Measurements from ENCODE around the gene DACH1. TPM values are rescaled to one million over a fixed set of nuclear protein-coding genes. Genes with fewer than 3 reads are reported as not detected.

DACH1 gene
- total RNA-seq, 2 experiments from 2014 or later: not detected

DNA sequence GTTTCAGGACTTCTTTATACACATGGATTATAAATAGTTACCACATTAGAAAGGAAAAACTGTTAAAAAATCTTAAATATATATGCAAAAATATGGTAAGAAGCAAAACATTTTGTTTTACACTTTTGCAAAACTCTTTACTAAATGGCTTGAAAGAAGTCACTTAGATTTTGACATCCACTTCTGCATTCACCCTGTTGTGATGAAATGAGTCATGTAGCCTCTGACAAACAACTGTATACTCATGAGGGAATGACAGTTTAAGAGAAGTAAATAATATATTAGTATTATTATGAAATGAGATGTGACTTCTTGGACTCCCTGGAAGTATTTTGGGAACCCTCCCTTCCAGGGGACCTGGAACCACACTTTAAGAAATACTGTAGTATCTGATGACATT lies 275.6 kb downstream of the DACH1 start:
- intact Hi-C loops (cut with micrococcal nuclease): no loop called here
- H3K4me1 Mint-ChIP-seq (ENCODE audit: low read depth): no peaks in the 10 kb centered on the region
- H3K36me3 Mint-ChIP-seq: no peaks in the 10 kb centered on the region
- no peaks in the 10 kb centered on the region for H3K9me3 Mint-ChIP-seq
- H3K27me3 Mint-ChIP-seq: no peaks in the 10 kb centered on the region
- no peak for DNase-seq
- H3K27ac Mint-ChIP-seq: no peak overlapping the region
- POLR2A ChIA-PET: no interaction called here
- CTCF ChIA-PET: no interaction called here
- H3K4me3 Mint-ChIP-seq: no peak overlapping the region

DNA sequence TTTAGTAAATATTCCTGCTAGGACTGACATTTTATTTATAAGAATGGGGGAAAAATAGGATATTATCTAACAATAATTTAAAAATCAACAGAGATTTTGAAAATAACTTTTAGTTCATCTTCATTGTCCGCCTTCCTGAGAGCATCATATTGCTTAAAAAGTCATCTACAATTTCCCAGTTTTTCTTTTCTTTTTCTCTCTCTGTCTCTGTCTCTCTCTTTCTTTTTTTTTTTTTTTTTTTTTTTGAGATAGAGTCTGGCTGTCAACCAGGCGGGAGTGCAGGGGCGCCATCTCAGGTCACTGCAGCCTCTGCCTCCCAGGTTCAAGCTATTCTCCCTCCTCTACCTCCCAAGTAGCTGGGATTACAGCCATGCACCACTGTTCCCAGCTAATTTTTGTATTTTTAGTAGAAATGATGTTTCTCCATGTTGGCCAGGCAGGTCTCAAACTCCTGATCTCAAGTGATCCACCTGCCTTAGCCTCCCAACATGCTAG lies 276.3 kb downstream of the DACH1 start:
- no peaks in the 10 kb centered on the region for H3K9me3 Mint-ChIP-seq
- no peaks in the 10 kb centered on the region for H3K27me3 Mint-ChIP-seq
- H3K36me3 Mint-ChIP-seq: no peaks in the 10 kb centered on the region
- no peak overlapping the region for H3K4me3 Mint-ChIP-seq
- intact Hi-C loops (cut with micrococcal nuclease): no loop called here
- POLR2A ChIA-PET: no interaction called here
- DNase-seq: no peak
- no peaks in the 10 kb centered on the region for H3K4me1 Mint-ChIP-seq (ENCODE audit: low read depth)
- H3K27ac Mint-ChIP-seq: no peak overlapping the region
- CTCF ChIA-PET: no interaction called here

DNA sequence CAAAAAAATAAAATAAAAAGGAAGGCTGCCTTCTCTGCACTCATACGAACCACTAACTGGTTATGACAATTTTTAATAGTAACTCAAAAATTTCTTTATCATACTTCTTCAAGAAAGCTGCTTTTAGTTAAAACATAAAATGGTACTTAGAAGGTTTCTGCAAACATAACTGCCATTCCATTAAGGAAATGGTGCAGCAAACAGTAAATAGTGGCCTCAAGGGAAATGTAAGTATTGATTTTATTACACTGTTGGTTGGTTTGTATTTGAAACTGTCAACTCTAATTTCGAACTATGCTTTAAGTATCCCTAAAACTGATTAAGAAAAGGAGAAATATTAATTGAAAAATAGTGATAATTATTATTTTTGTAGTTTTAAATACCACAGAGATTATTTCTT lies 278.0 kb downstream of the DACH1 start:
- no peak overlapping the region for H3K27ac Mint-ChIP-seq
- H3K9me3 Mint-ChIP-seq: no peaks in the 10 kb centered on the region
- no peak for DNase-seq
- H3K4me3 Mint-ChIP-seq: no peak overlapping the region
- intact Hi-C loops (cut with micrococcal nuclease): no loop called here
- no peaks in the 10 kb centered on the region for H3K36me3 Mint-ChIP-seq
- POLR2A ChIA-PET: no interaction called here
- CTCF ChIA-PET: no interaction called here
- H3K4me1 Mint-ChIP-seq (ENCODE audit: low read depth): no peaks in the 10 kb centered on the region
- no peaks in the 10 kb centered on the region for H3K27me3 Mint-ChIP-seq

DNA sequence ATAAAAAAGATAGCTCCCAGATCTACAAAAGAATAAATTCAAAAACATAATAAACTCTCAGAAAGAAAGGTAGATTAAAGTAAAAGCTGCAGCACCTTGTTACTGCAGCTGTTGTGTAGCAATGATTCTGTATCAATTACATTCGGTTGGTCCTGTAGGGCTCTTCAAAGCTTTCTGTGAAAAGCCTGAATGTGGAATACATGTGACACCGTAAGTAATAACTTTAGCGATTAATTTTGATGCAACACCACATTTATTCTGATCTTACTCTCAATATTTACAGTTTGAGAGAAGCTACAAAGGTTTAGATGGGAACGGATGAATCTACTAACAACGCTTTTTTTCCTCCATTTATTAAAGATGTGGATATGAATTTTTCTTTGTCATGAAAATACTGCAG lies 279.2 kb downstream of the DACH1 start:
- CTCF ChIA-PET: no interaction called here
- no peak overlapping the region for H3K27ac Mint-ChIP-seq
- no peak for DNase-seq
- H3K4me3 Mint-ChIP-seq: no peak overlapping the region
- no peaks in the 10 kb centered on the region for H3K36me3 Mint-ChIP-seq
- no peaks in the 10 kb centered on the region for H3K27me3 Mint-ChIP-seq
- intact Hi-C loops (cut with micrococcal nuclease): no loop called here
- H3K9me3 Mint-ChIP-seq: no peaks in the 10 kb centered on the region
- POLR2A ChIA-PET: no interaction called here
- no peaks in the 10 kb centered on the region for H3K4me1 Mint-ChIP-seq (ENCODE audit: low read depth)

DNA sequence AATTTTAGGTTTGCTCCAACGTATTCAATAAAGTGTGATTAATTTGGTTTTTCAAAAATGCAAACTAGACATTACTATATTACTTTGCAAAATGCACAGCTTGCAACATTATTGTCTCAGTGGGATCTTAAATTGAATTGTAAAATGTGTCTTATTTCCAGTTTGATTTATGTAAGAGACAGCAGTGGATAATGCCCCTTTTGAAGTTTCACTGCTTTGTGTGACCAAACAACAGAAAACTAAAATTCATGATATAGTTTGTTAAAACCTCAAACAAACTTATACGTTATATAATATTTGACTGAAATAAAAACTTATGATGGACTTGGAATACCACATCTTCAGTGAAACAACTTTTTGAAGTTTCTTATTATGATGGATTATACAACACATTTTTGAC lies 279.8 kb downstream of the DACH1 start:
- Mint-ChIP-seq H3K4me1 (ENCODE audit: low read depth) (no peaks in the 10 kb centered on the region), H3K36me3 (no peaks in the 10 kb centered on the region), H3K9me3 (no peaks in the 10 kb centered on the region), H3K27ac (no peak overlapping the region), H3K27me3 (no peaks in the 10 kb centered on the region), H3K4me3 (no peak overlapping the region)
- DNase-seq: no peak
- ChIA-PET CTCF (no interaction called here), POLR2A (no interaction called here)
- intact Hi-C loops (cut with micrococcal nuclease): no loop called here

DNA sequence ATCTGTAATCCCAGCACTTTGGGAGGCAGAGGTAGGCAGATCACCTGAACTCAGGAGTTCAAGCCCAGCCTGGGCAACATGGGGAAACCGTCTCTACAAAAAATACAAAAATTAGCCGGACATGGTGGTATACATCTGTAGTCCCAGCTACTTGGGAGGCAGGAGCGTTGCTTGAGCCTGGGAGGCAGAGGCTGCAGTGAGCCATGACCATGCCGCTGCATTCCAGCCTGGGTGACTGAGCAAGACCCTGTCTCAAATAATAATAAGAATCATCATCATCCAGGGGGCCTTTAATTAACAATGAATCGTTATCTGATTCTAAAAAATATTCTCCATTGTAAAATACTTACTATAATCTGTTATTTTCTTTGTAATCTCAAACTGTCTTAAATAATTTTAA lies 283.4 kb downstream of the DACH1 start:
- H3K36me3 Mint-ChIP-seq: no peaks in the 10 kb centered on the region
- no peak for DNase-seq
- no peaks in the 10 kb centered on the region for H3K9me3 Mint-ChIP-seq
- no peaks in the 10 kb centered on the region for H3K4me1 Mint-ChIP-seq (ENCODE audit: low read depth)
- no peak overlapping the region for H3K4me3 Mint-ChIP-seq
- POLR2A ChIA-PET: no interaction called here
- intact Hi-C loops (cut with micrococcal nuclease): no loop called here
- H3K27ac Mint-ChIP-seq: no peak overlapping the region
- CTCF ChIA-PET: no interaction called here
- H3K27me3 Mint-ChIP-seq: no peaks in the 10 kb centered on the region

DNA sequence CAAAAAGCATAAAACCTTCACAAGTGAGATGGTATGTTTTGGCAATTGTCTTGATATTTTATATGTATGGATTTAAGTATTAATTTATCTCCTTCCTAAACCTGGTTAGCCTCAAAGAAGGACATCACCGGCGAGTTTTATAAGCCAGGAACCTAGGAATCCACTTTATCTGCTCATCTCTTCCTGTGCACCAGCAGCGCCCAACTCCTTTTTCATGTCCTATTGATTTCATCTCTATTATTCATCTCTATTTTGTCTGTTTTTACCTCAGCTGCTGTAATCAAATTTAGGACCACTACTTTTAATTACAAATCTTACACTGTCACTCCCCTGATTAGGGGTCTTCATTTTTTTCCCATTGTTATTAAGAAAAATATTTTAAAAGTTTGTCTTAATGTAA lies 286.4 kb downstream of the DACH1 start:
- no peak for DNase-seq
- H3K36me3 Mint-ChIP-seq: no peaks in the 10 kb centered on the region
- no peaks in the 10 kb centered on the region for H3K4me1 Mint-ChIP-seq (ENCODE audit: low read depth)
- intact Hi-C loops (cut with micrococcal nuclease): no loop called here
- ChIA-PET POLR2A (no interaction called here), CTCF (no interaction called here)
- no peak overlapping the region for H3K27ac Mint-ChIP-seq
- no peak overlapping the region for H3K4me3 Mint-ChIP-seq
- H3K9me3 Mint-ChIP-seq: no peaks in the 10 kb centered on the region
- no peaks in the 10 kb centered on the region for H3K27me3 Mint-ChIP-seq

DNA sequence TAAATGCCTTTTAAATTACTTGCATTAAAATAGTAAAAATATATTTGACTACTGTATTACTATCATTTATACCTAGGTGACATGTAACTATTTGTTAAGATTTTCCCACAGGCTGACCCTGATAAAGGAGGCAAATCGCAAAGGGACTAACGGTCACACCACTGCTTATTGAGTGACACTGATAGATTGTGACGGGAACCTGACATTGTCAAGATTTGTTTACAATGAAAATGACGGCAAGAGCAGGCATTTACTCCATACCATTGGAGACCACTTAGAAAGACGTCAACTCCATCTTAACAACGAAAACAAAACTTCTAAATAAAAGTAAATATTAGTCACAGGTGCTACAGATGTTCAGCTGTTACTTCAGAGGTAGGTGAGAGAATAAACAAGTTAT lies 289.0 kb downstream of the DACH1 start:
- no peak for DNase-seq
- CTCF ChIA-PET: no interaction called here
- intact Hi-C loops (cut with micrococcal nuclease): no loop called here
- Mint-ChIP-seq H3K4me3 (no peak overlapping the region), H3K27me3 (no peaks in the 10 kb centered on the region), H3K9me3 (no peaks in the 10 kb centered on the region), H3K4me1 (ENCODE audit: low read depth) (no peaks in the 10 kb centered on the region), H3K36me3 (no peaks in the 10 kb centered on the region), H3K27ac (no peak overlapping the region)
- POLR2A ChIA-PET: no interaction called here

DNA sequence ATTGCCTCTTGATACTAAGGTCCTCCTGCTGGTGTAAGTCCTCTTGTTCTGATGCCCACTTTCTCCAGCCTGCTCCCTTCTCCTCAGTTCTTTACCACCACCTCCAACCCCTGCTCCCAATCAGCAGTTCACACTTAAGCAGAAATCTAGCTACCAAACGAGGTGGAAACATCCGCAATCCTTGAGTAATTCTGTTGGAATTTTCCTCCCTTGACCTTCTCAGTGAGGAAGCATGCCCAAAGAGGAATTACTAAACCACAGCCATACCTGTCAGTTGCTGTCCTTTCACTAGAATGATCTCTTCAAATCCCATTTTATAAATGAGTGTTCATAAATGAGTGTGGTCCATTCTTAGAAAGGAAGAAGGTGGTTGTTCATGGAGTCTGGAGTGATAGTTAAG lies 289.9 kb downstream of the DACH1 start:
- Mint-ChIP-seq H3K4me1 (ENCODE audit: low read depth) (no peaks in the 10 kb centered on the region), H3K36me3 (no peaks in the 10 kb centered on the region), H3K9me3 (no peaks in the 10 kb centered on the region), H3K4me3 (no peak overlapping the region), H3K27ac (no peak overlapping the region), H3K27me3 (no peaks in the 10 kb centered on the region)
- ChIA-PET CTCF (no interaction called here), POLR2A (no interaction called here)
- DNase-seq: no peak
- intact Hi-C loops (cut with micrococcal nuclease): no loop called here

DNA sequence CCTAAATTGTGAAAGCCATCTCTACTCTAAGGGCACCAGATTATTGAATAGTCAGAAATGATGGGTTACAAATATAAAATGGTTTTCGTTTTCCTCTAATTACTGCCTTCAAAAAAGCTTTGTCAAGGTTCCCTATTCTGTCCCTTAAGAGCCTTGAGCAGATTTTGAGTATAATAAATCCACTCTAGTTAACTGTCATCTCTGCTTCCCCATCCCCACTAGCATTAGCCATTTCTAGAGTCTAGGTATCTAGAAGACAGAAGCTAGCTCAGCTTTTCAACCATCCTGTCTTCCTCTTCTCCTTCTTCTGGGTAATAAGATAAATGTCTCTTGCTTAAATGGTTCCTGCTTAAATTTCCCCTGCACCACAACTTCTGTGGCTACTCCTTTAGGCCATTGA lies 290.4 kb downstream of the DACH1 start:
- Mint-ChIP-seq H3K4me3 (no peak overlapping the region), H3K27me3 (no peaks in the 10 kb centered on the region), H3K9me3 (no peaks in the 10 kb centered on the region), H3K4me1 (ENCODE audit: low read depth) (no peaks in the 10 kb centered on the region), H3K27ac (no peak overlapping the region), H3K36me3 (no peaks in the 10 kb centered on the region)
- DNase-seq: no peak
- CTCF ChIA-PET: no interaction called here
- POLR2A ChIA-PET: no interaction called here
- intact Hi-C loops (cut with micrococcal nuclease): no loop called here

DNA sequence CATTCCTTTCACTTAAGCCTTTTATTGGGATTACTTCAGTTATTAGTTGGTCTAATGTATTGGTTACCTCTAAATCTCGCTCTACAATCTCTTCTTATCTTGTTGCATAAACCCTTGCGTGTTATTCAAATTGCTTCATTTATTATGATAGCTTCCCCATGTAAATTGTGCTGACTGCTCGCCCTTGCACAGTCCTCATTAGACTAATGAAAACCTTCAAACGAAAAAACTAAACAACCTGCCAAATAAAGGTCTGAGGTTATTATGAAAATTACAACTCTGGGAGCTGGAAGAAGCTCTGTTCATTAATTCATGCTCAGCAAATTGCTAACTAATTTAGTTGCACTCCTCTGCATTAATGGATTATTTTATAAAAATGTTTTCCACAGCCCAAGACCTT lies 320.1 kb downstream of the DACH1 start:
- no peak overlapping the region for H3K4me3 Mint-ChIP-seq
- ChIA-PET POLR2A (no interaction called here), CTCF (no interaction called here)
- H3K27me3 Mint-ChIP-seq: no peaks in the 10 kb centered on the region
- peaks cover 2% of the 10 kb centered on the region for H3K9me3 Mint-ChIP-seq
- intact Hi-C loops (cut with micrococcal nuclease): no loop called here
- H3K36me3 Mint-ChIP-seq: no peaks in the 10 kb centered on the region
- no peak overlapping the region for H3K27ac Mint-ChIP-seq
- no peaks in the 10 kb centered on the region for H3K4me1 Mint-ChIP-seq (ENCODE audit: low read depth)
- no peak for DNase-seq

DNA sequence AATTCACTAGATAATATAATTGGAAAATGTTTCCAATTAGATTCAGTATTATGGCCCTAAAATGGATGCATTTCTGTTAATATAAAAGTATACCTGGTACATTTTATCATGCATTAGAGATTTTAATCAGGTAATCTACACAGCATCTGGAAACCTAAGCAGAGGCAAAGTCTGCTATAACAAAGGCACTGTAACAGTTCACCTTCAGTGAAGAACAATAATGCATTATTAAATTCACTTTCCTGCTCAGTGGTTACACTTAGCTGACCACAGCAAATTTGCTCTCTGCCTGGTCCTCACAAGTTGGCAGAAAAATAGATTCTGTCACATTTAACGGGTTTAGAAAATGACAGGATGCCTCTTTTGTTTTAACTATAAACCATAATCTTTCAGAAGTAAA lies 326.9 kb downstream of the DACH1 start:
- H3K27ac Mint-ChIP-seq: no peak overlapping the region
- no peak for DNase-seq
- no peaks in the 10 kb centered on the region for H3K9me3 Mint-ChIP-seq
- H3K27me3 Mint-ChIP-seq: no peaks in the 10 kb centered on the region
- no peaks in the 10 kb centered on the region for H3K36me3 Mint-ChIP-seq
- H3K4me1 Mint-ChIP-seq (ENCODE audit: low read depth): no peaks in the 10 kb centered on the region
- intact Hi-C loops (cut with micrococcal nuclease): no loop called here
- POLR2A ChIA-PET: no interaction called here
- no peak overlapping the region for H3K4me3 Mint-ChIP-seq
- CTCF ChIA-PET: no interaction called here

DNA sequence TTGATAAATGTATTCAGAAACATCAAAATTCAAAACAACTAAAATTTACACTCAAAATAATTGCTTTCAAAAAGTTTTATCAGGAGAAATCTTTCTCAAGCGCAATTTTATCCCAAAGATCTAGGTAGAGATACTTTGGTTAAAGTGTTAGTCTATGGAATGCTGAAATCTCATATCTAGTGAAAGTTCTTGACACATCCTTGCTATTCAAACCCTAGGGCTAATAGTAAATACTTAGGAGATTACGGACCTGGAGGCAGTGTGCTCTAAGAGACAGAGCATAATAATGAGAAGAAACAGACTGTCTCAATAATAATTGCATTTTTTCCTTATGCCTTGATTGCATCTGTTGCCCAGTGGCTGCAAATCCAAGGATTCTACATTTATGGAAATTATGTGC lies 330.8 kb downstream of the DACH1 start:
- Mint-ChIP-seq H3K27ac (no peak overlapping the region), H3K27me3 (no peaks in the 10 kb centered on the region), H3K36me3 (no peaks in the 10 kb centered on the region), H3K4me1 (ENCODE audit: low read depth) (no peaks in the 10 kb centered on the region), H3K9me3 (no peaks in the 10 kb centered on the region), H3K4me3 (no peak overlapping the region)
- intact Hi-C loops (cut with micrococcal nuclease): no loop called here
- no peak for DNase-seq
- ChIA-PET CTCF (no interaction called here), POLR2A (no interaction called here)

DNA sequence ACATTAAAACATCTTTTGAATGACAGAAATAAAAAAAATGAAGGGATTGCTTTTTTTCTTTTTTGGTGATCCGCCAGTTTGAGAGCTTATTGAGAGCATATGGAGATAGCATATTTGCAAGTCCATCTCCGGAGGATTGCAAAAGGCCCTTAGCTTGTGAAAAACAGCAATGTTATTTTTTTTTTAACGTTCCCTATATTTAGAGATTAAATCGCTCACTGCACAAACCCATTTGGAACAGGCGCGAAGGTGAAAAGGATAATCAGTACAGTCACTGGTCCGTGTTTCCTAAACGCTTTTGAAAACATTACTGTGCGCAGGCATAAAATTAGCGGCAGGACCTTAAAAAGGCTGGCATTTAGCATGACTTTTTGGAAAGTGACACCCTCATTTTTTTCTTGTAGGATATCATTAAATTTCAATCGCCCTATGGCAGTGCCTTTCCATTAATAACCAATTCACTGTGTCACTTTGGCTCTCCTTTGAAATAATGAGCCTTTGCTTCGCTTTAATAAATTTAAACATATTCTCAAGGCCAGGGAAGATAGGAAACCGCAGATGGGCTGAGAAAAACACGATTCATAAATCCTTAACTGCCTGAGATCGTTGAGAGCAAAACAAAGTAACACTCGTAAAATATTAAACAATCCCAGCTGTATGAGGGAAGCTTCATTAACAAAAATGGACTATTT lies 342.2 kb downstream of the DACH1 start:
- H3K4me1 Mint-ChIP-seq (ENCODE audit: low read depth): no peaks in the 10 kb centered on the region
- intact Hi-C loops (cut with micrococcal nuclease): no loop called here
- DNase-seq: no peak
- CTCF ChIA-PET: interaction anchor here (0.6 kb wide), 1 partner anchor 448 kb away, joined by 8 read pairs; no protein-coding TSS in a partner anchor
- H3K9me3 Mint-ChIP-seq: no peaks in the 10 kb centered on the region
- no peak overlapping the region for H3K27ac Mint-ChIP-seq
- POLR2A ChIA-PET: no interaction called here
- H3K27me3 Mint-ChIP-seq: no peaks in the 10 kb centered on the region
- no peak overlapping the region for H3K4me3 Mint-ChIP-seq
- no peaks in the 10 kb centered on the region for H3K36me3 Mint-ChIP-seq
